Stimulated activated naive CD4-positive, alpha-beta T cell treated with Interleukin-2 at 50 U/mL for 16 hours (primary cell): Measurements from ENCODE around the gene ZNF646.

Source experiments
- DNase-seq: peaks from one replicate; lab custom pipeline; 2025; lab: John Stamatoyannopoulos, UW

The ZNF646 gene

DNA sequence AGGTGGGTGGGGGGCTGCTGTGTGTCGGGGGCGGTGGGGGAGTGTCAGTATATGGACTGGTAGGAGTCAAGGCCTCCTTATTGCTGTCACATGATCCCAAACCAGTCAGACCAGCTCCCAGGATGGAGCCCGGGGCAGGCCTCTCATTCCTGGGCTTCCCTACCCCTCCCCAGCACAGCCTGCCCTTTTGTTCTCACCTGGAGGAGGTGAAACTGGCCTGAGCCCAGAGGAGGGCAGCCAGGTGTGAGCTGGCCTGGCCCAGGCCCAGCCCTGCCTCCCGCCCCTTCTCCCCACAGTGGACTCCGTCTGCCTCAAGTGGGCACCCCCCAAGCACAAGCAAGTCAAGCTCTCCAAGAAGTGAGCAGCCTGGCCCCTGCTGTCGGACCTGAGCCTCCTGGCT, 56.7 kb downstream of the ZNF646 start:
- DNase-seq: no peak

DNA sequence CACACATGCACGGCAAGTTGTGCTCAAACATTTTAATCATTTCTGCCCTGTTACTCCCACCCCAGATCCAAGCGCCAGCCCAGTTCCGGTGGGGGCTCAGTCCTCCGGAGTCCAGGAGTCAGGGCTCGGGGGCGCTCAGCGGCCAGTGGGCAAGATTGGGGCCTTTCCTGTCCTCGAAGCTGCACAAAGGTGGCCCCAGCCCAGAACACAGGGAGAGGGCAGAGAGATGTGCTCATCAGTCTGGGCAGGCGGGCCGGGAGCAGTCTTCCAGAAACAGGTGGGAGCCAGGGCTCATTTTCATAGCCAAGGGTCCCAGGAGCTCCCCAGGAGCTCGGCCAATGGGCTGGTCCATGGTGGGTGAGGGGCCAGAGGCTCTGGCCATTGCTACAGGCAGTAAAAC, 57.2 kb downstream of the ZNF646 start:
- DNase-seq: no peak

DNA sequence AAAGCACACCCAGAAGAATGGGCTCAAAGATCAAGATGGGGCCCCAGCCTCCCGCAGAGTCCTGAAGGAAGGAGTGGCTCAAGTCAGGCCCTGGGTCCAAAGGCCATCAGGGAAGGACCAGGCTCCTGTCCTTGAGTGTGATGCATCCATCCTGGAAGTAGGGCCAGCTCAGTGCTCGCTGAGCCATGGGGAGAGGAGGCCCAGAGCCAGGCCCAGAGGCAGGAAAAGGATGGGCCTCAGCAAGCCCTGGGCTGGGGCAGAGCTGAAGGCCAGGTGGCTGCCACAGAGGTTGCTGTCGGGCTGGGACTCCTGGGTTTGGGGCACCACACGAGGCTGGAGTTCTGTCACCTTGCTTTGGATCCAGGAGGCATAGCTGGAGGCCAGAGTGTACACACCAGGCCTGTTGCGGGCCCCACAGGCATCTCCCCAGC, 57.6 kb downstream of the ZNF646 start:
- no peak for DNase-seq

GRCh38 chr16:31132303-31132979, 58.2 kb downstream of the ZNF646 start:
- no peak for DNase-seq

DNA sequence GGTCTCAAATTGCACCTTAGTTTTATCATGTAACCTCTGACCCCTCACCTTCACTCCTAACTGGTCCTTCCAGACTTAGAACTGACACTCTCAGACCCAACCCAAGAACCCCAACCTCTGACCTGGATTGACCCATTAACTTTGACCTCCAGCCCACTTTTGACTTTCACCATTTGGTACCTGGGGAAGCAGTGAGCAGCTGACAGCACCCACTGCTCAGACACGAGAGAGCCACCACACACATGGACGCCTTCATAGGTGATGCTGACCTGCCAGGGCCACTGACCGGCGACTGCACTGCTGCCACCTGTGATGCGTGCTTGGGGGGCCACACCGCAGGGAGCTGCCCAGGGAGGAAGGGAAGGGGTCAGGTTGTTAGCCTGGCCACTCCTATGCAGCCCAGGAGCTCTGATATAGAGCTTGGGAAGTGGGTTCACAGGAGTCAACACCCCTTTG, 58.9 kb downstream of the ZNF646 start:
- no peak for DNase-seq
